Lung (tissue), 12 donors: ENCODE measurements around the gene SNX17. TPM values are rescaled to one million over a fixed set of nuclear protein-coding genes. Genes with fewer than 3 reads are reported as not detected.

Experiments used
- ATAC-seq: fragments of 200-7000 bp; cut with Tn5 transposase; one replicate; pipeline ENCODE4 v1.9.1; 2020; ENCODE audit warnings: moderate number of reproducible peaks; ENCODE audit not compliant: insufficient read depth, low FRiP score
- DNase-seq, 3 donors: peaks; one replicate each; pipeline ENCODE4 v3.0.0-alpha.2; 2013 to 2017
- H3K27ac ChIP-seq, 2 donors: one replicate each; pipeline ENCODE4 v1.5.1; 2013; ENCODE audit warnings: mild to moderate bottlenecking in 2 of 2, moderate library complexity in 2 of 2, control low read depth in 1 of 2, inconsistent platforms in 1 of 2, low read depth in 1 of 2, low read length in 1 of 2
- H3K27me3 ChIP-seq, 3 donors: one replicate each; pipeline ENCODE4 v1.5.1; 2013; ENCODE audit warnings: low read length in 2 of 3; ENCODE audit not compliant: control insufficient read depth in 3 of 3, insufficient read depth in 3 of 3
- H3K36me3 ChIP-seq, 4 donors: one replicate each; pipeline ENCODE4 v1.5.1; 2013; ENCODE audit warnings: low read length in 4 of 4, mild to moderate bottlenecking in 1 of 4, moderate library complexity in 1 of 4; ENCODE audit not compliant: control insufficient read depth in 4 of 4, insufficient read depth in 4 of 4
- H3K4me1 ChIP-seq, 5 donors: one replicate each; pipeline ENCODE4 v1.5.1; 2013; ENCODE audit warnings: low read length in 5 of 5, mild to moderate bottlenecking in 2 of 5, moderate library complexity in 1 of 5; ENCODE audit not compliant: control insufficient read depth in 5 of 5, insufficient read depth in 5 of 5
- H3K4me3 ChIP-seq: one replicate; pipeline ENCODE4 v1.5.1; 2013; ENCODE audit warnings: mild to moderate bottlenecking, control low read depth, moderate library complexity
- H3K9ac ChIP-seq, 2 donors: one replicate each; pipeline ENCODE4 v1.5.1; 2013; ENCODE audit warnings: low read length in 2 of 2, control low read depth in 1 of 2; ENCODE audit not compliant: insufficient read depth in 1 of 2
- H3K9me3 ChIP-seq, 4 donors: one replicate each; pipeline ENCODE4 v1.5.1; 2013; ENCODE audit warnings: low read length in 3 of 4, mild to moderate bottlenecking in 1 of 4, moderate library complexity in 1 of 4; ENCODE audit not compliant: control insufficient read depth in 4 of 4, insufficient read depth in 3 of 4
- WGBS, 2 donors: extraction: QIAGEN DNeasy Blood & Tissue Kit; methylation state at CpG; one replicate each; pipeline ENCODE4 v1.1.7; 2013; 5-methylcytosine and 5-hydroxymethylcytosine counted together
- polyA plus RNA-seq, 2 donors: library from polyadenylated mRNA; stranded (reverse); fragments of 200-250 nt; gene quantifications; one replicate each; pipeline ENCODE4 v1.2.1, GENCODE V29; 2013
- total RNA-seq, 2 donors: library from RNA; depleted of rRNA in 1 of 2; stranded (reverse); fragments of >200 nt in 1 of 2; gene quantifications; one replicate each; pipeline ENCODE4 v1.2.1, GENCODE V29; 2014 to 2021
- TF ChIP-seq, protein P1 (sequence below): IDR thresholded peaks from 2 replicates; pipeline ENCODE4 v1.5.1; 2012; ENCODE audit warnings: mild to moderate bottlenecking; ENCODE audit errors: control extremely low read depth, extremely low read depth
- donor health status: control.
- donor health status: control.
- donor health status: Bipolar disorder and iron deficiency.
- donor health status: healthy.
- donor health status: DM: yes; HTN: yes; CAD: no.

Gene SNX17
- total and polyA plus RNA-seq, 4 donors = 65.8 to 129 (median 95.7) TPM

DNA sequence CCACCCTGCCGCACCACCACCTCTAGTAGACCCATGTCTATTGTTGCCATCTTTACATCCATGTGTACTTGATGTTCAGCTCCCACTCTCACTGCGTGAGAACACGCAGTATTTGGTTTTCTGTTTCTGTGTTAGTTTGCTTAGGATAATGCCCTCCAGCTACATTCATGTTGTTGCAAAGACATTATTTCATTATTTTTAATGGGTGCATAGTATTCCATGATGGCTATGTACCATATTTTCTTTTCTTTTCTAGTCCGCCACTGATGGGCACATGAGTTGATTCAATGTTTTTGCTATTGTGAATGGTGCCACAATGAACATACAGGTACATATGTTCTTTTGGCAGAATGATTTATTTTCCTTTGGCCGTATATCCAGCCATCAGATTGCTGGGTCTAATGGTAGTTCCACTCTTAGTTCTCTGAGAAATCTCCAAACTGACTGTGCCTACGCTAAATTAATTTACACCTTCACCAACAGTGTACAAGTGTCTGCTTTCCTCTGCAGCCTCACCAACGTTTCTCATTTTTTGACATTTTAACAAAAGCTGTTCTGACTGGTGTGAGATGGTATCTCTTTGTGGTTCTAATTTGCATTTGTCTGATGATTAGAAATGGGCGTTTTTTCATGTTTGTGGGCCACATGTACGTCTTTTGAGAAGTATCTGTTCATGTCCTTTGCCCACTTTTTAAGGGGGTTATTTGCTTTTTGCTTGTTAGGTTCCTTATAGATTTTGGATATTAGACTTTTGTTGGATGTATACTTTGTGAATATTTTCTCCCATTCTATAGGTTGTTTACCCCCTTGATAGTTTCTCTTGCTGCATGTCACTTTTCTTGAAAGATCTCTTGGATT, 20.6 kb downstream of the SNX17 start:
- no peak for DNase-seq
- 94 to 95% methylated on average over 9 of the region's 9 CpGs for WGBS, 2 donors
- no peaks in the 10 kb centered on the region for H3K9me3 ChIP-seq
- TF ChIP-seq, protein P1, sequence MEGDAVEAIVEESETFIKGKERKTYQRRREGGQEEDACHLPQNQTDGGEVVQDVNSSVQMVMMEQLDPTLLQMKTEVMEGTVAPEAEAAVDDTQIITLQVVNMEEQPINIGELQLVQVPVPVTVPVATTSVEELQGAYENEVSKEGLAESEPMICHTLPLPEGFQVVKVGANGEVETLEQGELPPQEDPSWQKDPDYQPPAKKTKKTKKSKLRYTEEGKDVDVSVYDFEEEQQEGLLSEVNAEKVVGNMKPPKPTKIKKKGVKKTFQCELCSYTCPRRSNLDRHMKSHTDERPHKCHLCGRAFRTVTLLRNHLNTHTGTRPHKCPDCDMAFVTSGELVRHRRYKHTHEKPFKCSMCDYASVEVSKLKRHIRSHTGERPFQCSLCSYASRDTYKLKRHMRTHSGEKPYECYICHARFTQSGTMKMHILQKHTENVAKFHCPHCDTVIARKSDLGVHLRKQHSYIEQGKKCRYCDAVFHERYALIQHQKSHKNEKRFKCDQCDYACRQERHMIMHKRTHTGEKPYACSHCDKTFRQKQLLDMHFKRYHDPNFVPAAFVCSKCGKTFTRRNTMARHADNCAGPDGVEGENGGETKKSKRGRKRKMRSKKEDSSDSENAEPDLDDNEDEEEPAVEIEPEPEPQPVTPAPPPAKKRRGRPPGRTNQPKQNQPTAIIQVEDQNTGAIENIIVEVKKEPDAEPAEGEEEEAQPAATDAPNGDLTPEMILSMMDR = no peak
- H3K4me3 ChIP-seq = no peak overlapping the region
- no peak overlapping the region for H3K9ac ChIP-seq
- H3K27ac ChIP-seq = no peak overlapping the region
- H3K4me1 ChIP-seq = no peaks in the 10 kb centered on the region
- no peak for ATAC-seq
- no peaks in the 10 kb centered on the region for H3K27me3 ChIP-seq
- peaks cover 0 to 6% (median 4%) of the 10 kb centered on the region in 4 donors for H3K36me3 ChIP-seq

DNA sequence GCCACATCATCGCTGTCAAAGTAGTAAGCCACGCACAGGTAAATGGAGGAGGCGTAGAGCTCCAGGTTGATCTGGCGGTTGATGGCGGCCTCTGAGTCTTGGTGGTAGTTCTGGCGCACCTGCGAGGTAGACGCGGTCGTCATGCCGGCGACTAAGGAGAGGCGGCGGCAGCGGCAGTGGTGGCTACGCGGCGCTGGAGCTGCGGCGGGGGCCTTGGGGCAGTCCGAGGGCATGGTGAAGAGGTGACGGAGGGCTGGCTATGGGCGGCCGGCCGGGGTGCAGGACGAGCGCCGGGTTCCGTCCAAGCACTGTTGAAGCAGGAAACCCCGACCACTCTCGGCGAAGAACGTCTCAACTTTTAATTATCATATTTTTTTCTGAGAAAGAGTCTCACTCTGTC, 22.8 kb downstream of the SNX17 start:
- no peak overlapping the region for H3K4me3 ChIP-seq
- H3K9ac ChIP-seq = no peak overlapping the region
- TF ChIP-seq, protein P1 = no peak
- H3K4me1 ChIP-seq = no peaks in the 10 kb centered on the region
- no peak overlapping the region for H3K27ac ChIP-seq
- no peak for DNase-seq
- no peaks in the 10 kb centered on the region for H3K27me3 ChIP-seq
- no peak for ATAC-seq
- no peaks in the 10 kb centered on the region for H3K9me3 ChIP-seq
- 98% methylated on average over 33 of the region's 33 CpGs for WGBS, 2 donors
- peaks cover 0 to 4% (median 4%) of the 10 kb centered on the region in 4 donors for H3K36me3 ChIP-seq

DNA sequence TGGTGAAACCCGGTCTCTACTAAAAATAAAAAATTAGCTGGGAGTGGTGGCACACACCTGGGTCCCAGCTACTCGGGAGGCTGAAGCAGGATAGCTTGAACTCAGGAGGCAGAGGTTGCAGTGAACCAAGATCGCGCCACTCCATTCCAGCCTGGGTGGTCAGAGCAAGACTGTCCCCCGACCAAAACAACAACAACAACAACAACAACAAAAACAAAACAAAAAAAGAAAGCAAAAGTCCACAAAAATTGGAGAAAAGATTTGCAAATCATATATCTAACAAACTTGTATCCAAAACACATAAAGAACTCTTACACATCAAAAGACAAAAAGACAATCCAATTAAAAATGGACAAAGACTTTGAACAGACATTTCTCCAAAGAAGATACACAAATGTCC, 28.5 kb downstream of the SNX17 start:
- DNase-seq (no peak), ATAC-seq (no peak)
- Histone ChIP-seq H3K36me3 (peaks cover 0 to 3% (median 1%) of the 10 kb centered on the region in 4 donors), H3K9ac (no peak overlapping the region), H3K4me3 (no peak overlapping the region), H3K9me3 (no peaks in the 10 kb centered on the region), H3K27ac (no peak overlapping the region), H3K27me3 (no peaks in the 10 kb centered on the region), H3K4me1 (peaks cover 0 to 3% (median 0%) of the 10 kb centered on the region in 5 donors)
- TF ChIP-seq, protein P1 = no peak
- 94 to 96% methylated on average over 5 of the region's 5 CpGs for WGBS, 2 donors
